ENCODE data around the gene EOLA1. TPM values are rescaled to one million over a fixed set of nuclear protein-coding genes. Genes with fewer than 3 reads are reported as not detected.
"Not testable (repeated sequence)": the region's sequence is repeated elsewhere in the genome, so short reads cannot be mapped to it uniquely, and the experiment has no call there.

The EOLA1 gene
- polyA plus RNA-seq, 1 donor: 21.6 TPM

GRCh38 chrX:149515954-149516602, 24.7 kb upstream of the EOLA1 start:
- no peak for DNase-seq

- no peak for DNase-seq
Observed at GRCh38 chrX:149516604-149517003, 24.2 kb upstream of the EOLA1 start.

GRCh38 chrX:149517308-149517707, 23.5 kb upstream of the EOLA1 start:
- DNase-seq: no peak

- no peak for DNase-seq
Observed at GRCh38 chrX:149518236-149518635, 22.6 kb upstream of the EOLA1 start.

GRCh38 chrX:149520636-149521277, 20.1 kb upstream of the EOLA1 start:
- DNase-seq: not testable (repeated sequence)

GRCh38 chrX:149521438-149521837, 19.4 kb upstream of the EOLA1 start:
- no peak for DNase-seq

GRCh38 chrX:149522916-149523315, 17.9 kb upstream of the EOLA1 start:
- DNase-seq: no peak

GRCh38 chrX:149525389-149525788, 15.4 kb upstream of the EOLA1 start:
- DNase-seq: not testable (repeated sequence)

- DNase-seq: not testable (repeated sequence)
Observed at GRCh38 chrX:149525903-149526302, 14.9 kb upstream of the EOLA1 start.

- not testable (repeated sequence) for DNase-seq
Observed at GRCh38 chrX:149526318-149527033, 14.3 kb upstream of the EOLA1 start.

GRCh38 chrX:149527705-149528104, 13.1 kb upstream of the EOLA1 start:
- no peak for DNase-seq

- no peak for DNase-seq
Observed at GRCh38 chrX:149528381-149528780, 12.4 kb upstream of the EOLA1 start.

GRCh38 chrX:149531599-149531998, 9.2 kb upstream of the EOLA1 start:
- DNase-seq: no peak

GRCh38 chrX:149532868-149533267, 7.9 kb upstream of the EOLA1 start:
- not testable (repeated sequence) for DNase-seq

GRCh38 chrX:149533999-149534398, 6.8 kb upstream of the EOLA1 start:
- not testable (repeated sequence) for DNase-seq

GRCh38 chrX:149534926-149535602, 5.7 kb upstream of the EOLA1 start:
- DNase-seq: not testable (repeated sequence)

- DNase-seq: not testable (repeated sequence)
Observed at GRCh38 chrX:149537474-149537873, 3.3 kb upstream of the EOLA1 start.

GRCh38 chrX:149539283-149540130, 1.3 kb upstream of the EOLA1 start:
- peak; percentile 89 for DNase-seq

- DNase-seq: peak; percentile 86
Observed at GRCh38 chrX:149540131-149540620, 636 bp upstream of the EOLA1 start.

- no peak for DNase-seq
Observed at GRCh38 chrX:149541521-149542047, 772 bp downstream of the EOLA1 start.
